ENCODE measurements around the gene TBC1D13. TPM values are rescaled to one million over a fixed set of nuclear protein-coding genes. Genes with fewer than 3 reads are reported as not detected.

The TBC1D13 gene
- total and polyA plus RNA-seq, 2 of the 4 experiments (the other 2 are of a cell fraction) = 9.1 to 26.4 TPM

- H3K79me1 ChIP-seq (ENCODE audit: low read depth in 1 of 2, low read length in 2 of 2) = peaks cover 0 to 14% of the 10 kb centered on the region in 2 experiments; a peak in 2 of 4 replicates
- H3K27ac ChIP-seq (ENCODE audit: insufficient read depth, low read length) = no peak overlapping the region
- no CpG with 5 or more reads among the region's 1 CpG for WGBS, 2 experiments (ENCODE audit: extremely low coverage in 2 of 2, insufficient read length in 1 of 2)
- BruUV-seq (replicated peaks) = no TSS peak
- DNase-seq (no peak), ATAC-seq (ENCODE audit: low read depth) (no peak)
- TF ChIP-seq MAZ (IDR thresholded peaks at IDR 0.05; ENCODE audit: borderline replicate concordance, low read depth, low read length) (no peak), RFX5 (IDR thresholded peaks at IDR 0.05; ENCODE audit: low read depth, low read length) (no peak), BHLHE40 (IDR thresholded peaks at IDR 0.05; ENCODE audit: low read depth, low read length) (no peak), CEBPB (IDR thresholded peaks at IDR 0.05; ENCODE audit: low read depth, low read length) (no peak), RAD21 (IDR thresholded peaks at IDR 0.05; ENCODE audit: low read length) (no peak), SMC3 (IDR thresholded peaks at IDR 0.05; ENCODE audit: low read depth, low read length) (no peak), CHD1 (IDR thresholded peaks at IDR 0.05; ENCODE audit: low read depth, low read length) (no peak), NFE2L2 (IDR thresholded peaks at IDR 0.05; ENCODE audit: low read depth, low read length) (no peak), POLR2A (IDR thresholded peaks at IDR 0.05; ENCODE audit: low read depth, low read length) (no peak), MAFK (IDR thresholded peaks at IDR 0.05; ENCODE audit: low read depth, low read length) (no peak), RCOR1 (IDR thresholded peaks at IDR 0.05; ENCODE audit: insufficient replicate concordance, low read length) (no peak), ELK1 (IDR thresholded peaks at IDR 0.05; ENCODE audit: borderline replicate concordance, low read depth, low read length) (no peak), MXI1 (IDR thresholded peaks at IDR 0.05; ENCODE audit: borderline replicate concordance, low read depth, low read length) (no peak), USF2 (IDR thresholded peaks at IDR 0.05; ENCODE audit: low read depth, low read length) (no peak)
- no peak overlapping the region for H2BK20ac ChIP-seq (ENCODE audit: low read depth, low read length)
- H3K27me3 ChIP-seq (ENCODE audit: control insufficient read depth, insufficient read depth, low read length) = no peaks in the 10 kb centered on the region
- H3K9ac ChIP-seq (ENCODE audit: low read depth, low read length) = no peak overlapping the region
- H2BK5ac ChIP-seq (ENCODE audit: low read depth, low read length, poor library complexity, severe bottlenecking) = no peak overlapping the region
- H2BK15ac ChIP-seq (ENCODE audit: low read depth, low read length) = no peak overlapping the region
- H4K5ac ChIP-seq (ENCODE audit: low read depth, low read length) = no peak overlapping the region
- intact Hi-C loops (cut with micrococcal nuclease) = no loop called here
- no peak overlapping the region for H2AK9ac ChIP-seq (replicated peaks; ENCODE audit: low read depth, low read length, poor library complexity)
- H3K23ac ChIP-seq (ENCODE audit: low read depth, low read length) = no peak overlapping the region
- no peak overlapping the region for H3K4ac ChIP-seq (ENCODE audit: low read depth, low read length)
- no peak overlapping the region for H3K4me2 ChIP-seq (ENCODE audit: low read depth, low read length)
- no peak overlapping the region for H3K14ac ChIP-seq (replicated peaks; ENCODE audit: low read depth, low read length)
- POLR2A ChIA-PET (ENCODE audit: unreplicated experiment) = no interaction called here
- H2AK5ac ChIP-seq (ENCODE audit: low read depth, low read length) = no peak overlapping the region
- H4K91ac ChIP-seq (ENCODE audit: insufficient read depth, low read depth, low read length) = no peak overlapping the region
- H3K9me3 ChIP-seq (ENCODE audit: control insufficient read depth, insufficient read depth, low read length) = peaks cover 4% of the 10 kb centered on the region
- H3K4me3 ChIP-seq (ENCODE audit: insufficient read depth, low read depth, low read length) = no peak overlapping the region
- no peaks in the 10 kb centered on the region; the same call in 1 of the 2 replicates for H4K20me1 ChIP-seq (ENCODE audit: insufficient read depth, low read length)
- H2AFZ ChIP-seq (replicated peaks; ENCODE audit: low read length, poor library complexity) = no peak overlapping the region
- H4K8ac ChIP-seq (ENCODE audit: low read depth in 2 of 2, low read length in 2 of 2) = no peak overlapping the region
- H3K56ac ChIP-seq (ENCODE audit: extremely low read depth, insufficient read depth, low read length) = no peak overlapping the region
- no peak overlapping the region for H3K18ac ChIP-seq (ENCODE audit: low read depth, low read length)
- H3K4me1 ChIP-seq (ENCODE audit: control insufficient read depth, insufficient read depth, low read length) = no peaks in the 10 kb centered on the region
- 0 out of 2 replicates have a peak, but pooled peaks cover 3% of the 10 kb centered on the region for H3K9me1 ChIP-seq (ENCODE audit: insufficient read depth, low read length)
- no peaks in the 10 kb centered on the region for H3K36me3 ChIP-seq (ENCODE audit: control insufficient read depth, insufficient read depth, low read length)
- in situ Hi-C loops (cut with MboI; ENCODE audit: low sequenced_read_pairs) = no loop called here
- CTCF ChIA-PET = no interaction called here
- no peak overlapping the region for H2BK120ac ChIP-seq (ENCODE audit: low read depth, low read length)
- dilution Hi-C loops (cut with HindIII; ENCODE audit: low sequenced_read_pairs, unreplicated experiment) = no loop called here
Observed at GRCh38 chr9:128847803-128848202, 60.8 kb downstream of the TBC1D13 start.

All from IMR-90 (cell line).